Activated B cell treated with CpG ODN at 0.5 μM for 24 hours (primary cell): ENCODE data around the gene ELOVL7. TPM values are rescaled to one million over a fixed set of nuclear protein-coding genes. Genes with fewer than 3 reads are reported as not detected.

ENCODE experiments used
- ATAC-seq: fragments of 200-7000 bp; cut with Tn5 transposase; one replicate; pipeline ENCODE4 v1.10.0; 2021; ENCODE audit warnings: low read depth, mild to moderate bottlenecking, moderate library complexity
- CTCF ChIA-PET: fragments of 350-600 bp; sonication (Branson Sonifier 250); formaldehyde crosslinking; loops from one replicate; lab custom pipeline; 2021; ENCODE audit warnings: antibody characterized with exemption; lab: Charles Lee
- POLR2A ChIA-PET: fragments of 350-600 bp; sonication (Branson Sonifier 250); formaldehyde crosslinking; loops from one replicate; lab custom pipeline; 2021; ENCODE audit warnings: antibody characterized with exemption; lab: Charles Lee
- DNase-seq: peaks from one replicate; pipeline ENCODE4 v3.0.0; 2022
- H3K27ac Mint-ChIP-seq: one replicate; pipeline ENCODE4 v1.8.0; 2020; ENCODE audit warnings: mixed read lengths
- H3K27me3 Mint-ChIP-seq: one replicate; pipeline ENCODE4 v1.8.0; 2021; ENCODE audit warnings: mixed read lengths
- H3K36me3 Mint-ChIP-seq: one replicate; pipeline ENCODE4 v1.8.0; 2021; ENCODE audit warnings: low read depth, mixed read lengths
- H3K4me1 Mint-ChIP-seq: one replicate; pipeline ENCODE4 v1.8.0; 2021; ENCODE audit warnings: mixed read lengths
- H3K4me3 Mint-ChIP-seq: one replicate; pipeline ENCODE4 v1.8.0; 2020; ENCODE audit warnings: mild to moderate bottlenecking, mixed read lengths
- H3K9me3 Mint-ChIP-seq: one replicate; pipeline ENCODE4 v1.8.0; 2020; ENCODE audit warnings: mixed read lengths
- intact Hi-C: fragments of 100-400 bp; cut with micrococcal nuclease; formaldehyde crosslinking; loops from one replicate; pipeline ENCODE4 v1.15.1; 2024
- total RNA-seq: library from RNA; stranded (reverse); gene quantifications from 2 replicates; pipeline ENCODE4 v1.2.3, GENCODE V29; 2022
- TF ChIP-seq, protein P1 (sequence below): fragments of 200-600 bp; IDR thresholded peaks from one replicate; pipeline ENCODE4 v1.8.0; 2022; ENCODE audit warnings: antibody characterized with exemption, mild to moderate bottlenecking

ELOVL7 gene
- total RNA-seq, 1 donor from 2014 or later, result 0.69 TPM

- TF ChIP-seq, protein P1, sequence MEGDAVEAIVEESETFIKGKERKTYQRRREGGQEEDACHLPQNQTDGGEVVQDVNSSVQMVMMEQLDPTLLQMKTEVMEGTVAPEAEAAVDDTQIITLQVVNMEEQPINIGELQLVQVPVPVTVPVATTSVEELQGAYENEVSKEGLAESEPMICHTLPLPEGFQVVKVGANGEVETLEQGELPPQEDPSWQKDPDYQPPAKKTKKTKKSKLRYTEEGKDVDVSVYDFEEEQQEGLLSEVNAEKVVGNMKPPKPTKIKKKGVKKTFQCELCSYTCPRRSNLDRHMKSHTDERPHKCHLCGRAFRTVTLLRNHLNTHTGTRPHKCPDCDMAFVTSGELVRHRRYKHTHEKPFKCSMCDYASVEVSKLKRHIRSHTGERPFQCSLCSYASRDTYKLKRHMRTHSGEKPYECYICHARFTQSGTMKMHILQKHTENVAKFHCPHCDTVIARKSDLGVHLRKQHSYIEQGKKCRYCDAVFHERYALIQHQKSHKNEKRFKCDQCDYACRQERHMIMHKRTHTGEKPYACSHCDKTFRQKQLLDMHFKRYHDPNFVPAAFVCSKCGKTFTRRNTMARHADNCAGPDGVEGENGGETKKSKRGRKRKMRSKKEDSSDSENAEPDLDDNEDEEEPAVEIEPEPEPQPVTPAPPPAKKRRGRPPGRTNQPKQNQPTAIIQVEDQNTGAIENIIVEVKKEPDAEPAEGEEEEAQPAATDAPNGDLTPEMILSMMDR, result no peak
- intact Hi-C loops, result no loop called here
- no peak for DNase-seq
- H3K9me3 Mint-ChIP-seq, result no peaks in the 10 kb centered on the region
- H3K27me3 Mint-ChIP-seq, result no peaks in the 10 kb centered on the region
- H3K36me3 Mint-ChIP-seq, result no peaks in the 10 kb centered on the region
- no peak overlapping the region for H3K27ac Mint-ChIP-seq
- H3K4me3 Mint-ChIP-seq, result no peak overlapping the region
- POLR2A ChIA-PET, result no interaction called here
- no peaks in the 10 kb centered on the region for H3K4me1 Mint-ChIP-seq
- no peak for ATAC-seq
- CTCF ChIA-PET, result no interaction called here
Measured at GRCh38 chr5:60814498-60814897, 29.6 kb downstream of the ELOVL7 start.

DNA sequence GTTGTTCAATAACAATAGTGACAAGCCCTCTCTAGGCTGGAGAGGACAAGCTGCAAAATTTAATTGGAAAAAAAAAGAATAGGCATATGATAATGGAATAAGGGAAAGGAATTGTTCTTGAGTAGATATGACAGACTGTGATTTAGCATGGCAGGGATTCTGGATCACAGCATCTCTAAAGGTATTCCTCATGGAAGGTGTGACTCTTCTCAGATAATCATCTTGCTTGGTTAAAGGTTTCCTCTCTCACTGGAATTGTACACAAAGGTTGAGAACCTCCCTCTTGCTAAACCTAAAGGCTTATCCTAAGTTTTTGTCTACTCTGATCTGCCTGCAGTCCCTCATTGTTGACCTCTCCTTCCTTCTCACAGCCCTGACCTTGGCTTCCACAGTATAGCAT lies 31.6 kb downstream of the ELOVL7 start:
- no peaks in the 10 kb centered on the region for H3K9me3 Mint-ChIP-seq
- intact Hi-C loops, result no loop called here
- ChIA-PET POLR2A (no interaction called here), CTCF (no interaction called here)
- ATAC-seq, result no peak
- no peaks in the 10 kb centered on the region for H3K27me3 Mint-ChIP-seq
- no peaks in the 10 kb centered on the region for H3K4me1 Mint-ChIP-seq
- H3K27ac Mint-ChIP-seq, result no peak overlapping the region
- H3K36me3 Mint-ChIP-seq, result no peaks in the 10 kb centered on the region
- no peak overlapping the region for H3K4me3 Mint-ChIP-seq
- no peak for DNase-seq
- TF ChIP-seq, protein P1, result no peak

DNA sequence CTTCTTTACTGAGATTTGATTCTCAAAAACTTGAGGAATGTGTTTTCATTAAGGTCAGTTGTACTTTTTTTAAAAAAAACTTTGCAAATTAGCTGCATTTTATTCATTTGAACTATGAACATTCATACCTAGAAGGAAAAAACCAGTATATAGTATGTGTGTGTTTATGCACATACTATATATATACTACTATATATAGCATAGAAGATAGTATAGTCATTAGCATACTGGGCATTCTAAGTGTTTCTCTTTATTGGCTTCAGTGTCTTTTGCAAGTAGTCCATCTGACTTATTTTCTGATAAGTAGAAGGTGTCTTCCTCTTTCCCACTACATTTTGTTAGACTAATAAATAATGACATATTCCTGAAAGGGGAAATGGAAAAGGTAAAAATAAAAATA lies 33.0 kb downstream of the ELOVL7 start:
- CTCF ChIA-PET, result no interaction called here
- TF ChIP-seq, protein P1, result no peak
- H3K27ac Mint-ChIP-seq, result no peak overlapping the region
- intact Hi-C loops, result no loop called here
- H3K27me3 Mint-ChIP-seq, result no peaks in the 10 kb centered on the region
- no peaks in the 10 kb centered on the region for H3K9me3 Mint-ChIP-seq
- H3K4me1 Mint-ChIP-seq, result no peaks in the 10 kb centered on the region
- H3K36me3 Mint-ChIP-seq, result no peaks in the 10 kb centered on the region
- POLR2A ChIA-PET, result no interaction called here
- no peak overlapping the region for H3K4me3 Mint-ChIP-seq
- no peak for ATAC-seq
- DNase-seq, result no peak

GRCh38 chr5:60810438-60811085 lies 33.5 kb downstream of the ELOVL7 start:
- ChIA-PET CTCF (no interaction called here), POLR2A (no interaction called here)
- no peak for ATAC-seq
- TF ChIP-seq, protein P1, result no peak
- Mint-ChIP-seq H3K27me3 (no peaks in the 10 kb centered on the region), H3K9me3 (no peaks in the 10 kb centered on the region), H3K4me3 (no peak overlapping the region), H3K36me3 (no peaks in the 10 kb centered on the region), H3K27ac (no peak overlapping the region), H3K4me1 (no peaks in the 10 kb centered on the region)
- intact Hi-C loops, result no loop called here
- no peak for DNase-seq

GRCh38 chr5:60809891-60810425 lies 34.1 kb downstream of the ELOVL7 start:
- no peak for ATAC-seq
- ChIA-PET POLR2A (no interaction called here), CTCF (no interaction called here)
- no peaks in the 10 kb centered on the region for H3K4me1 Mint-ChIP-seq
- intact Hi-C loops, result no loop called here
- no peaks in the 10 kb centered on the region for H3K36me3 Mint-ChIP-seq
- no peak overlapping the region for H3K27ac Mint-ChIP-seq
- no peaks in the 10 kb centered on the region for H3K27me3 Mint-ChIP-seq
- H3K9me3 Mint-ChIP-seq, result no peaks in the 10 kb centered on the region
- DNase-seq, result no peak
- TF ChIP-seq, protein P1, result no peak
- no peak overlapping the region for H3K4me3 Mint-ChIP-seq
